ENCODE results near the gene PRMT7.

Gene PRMT7

DNA sequence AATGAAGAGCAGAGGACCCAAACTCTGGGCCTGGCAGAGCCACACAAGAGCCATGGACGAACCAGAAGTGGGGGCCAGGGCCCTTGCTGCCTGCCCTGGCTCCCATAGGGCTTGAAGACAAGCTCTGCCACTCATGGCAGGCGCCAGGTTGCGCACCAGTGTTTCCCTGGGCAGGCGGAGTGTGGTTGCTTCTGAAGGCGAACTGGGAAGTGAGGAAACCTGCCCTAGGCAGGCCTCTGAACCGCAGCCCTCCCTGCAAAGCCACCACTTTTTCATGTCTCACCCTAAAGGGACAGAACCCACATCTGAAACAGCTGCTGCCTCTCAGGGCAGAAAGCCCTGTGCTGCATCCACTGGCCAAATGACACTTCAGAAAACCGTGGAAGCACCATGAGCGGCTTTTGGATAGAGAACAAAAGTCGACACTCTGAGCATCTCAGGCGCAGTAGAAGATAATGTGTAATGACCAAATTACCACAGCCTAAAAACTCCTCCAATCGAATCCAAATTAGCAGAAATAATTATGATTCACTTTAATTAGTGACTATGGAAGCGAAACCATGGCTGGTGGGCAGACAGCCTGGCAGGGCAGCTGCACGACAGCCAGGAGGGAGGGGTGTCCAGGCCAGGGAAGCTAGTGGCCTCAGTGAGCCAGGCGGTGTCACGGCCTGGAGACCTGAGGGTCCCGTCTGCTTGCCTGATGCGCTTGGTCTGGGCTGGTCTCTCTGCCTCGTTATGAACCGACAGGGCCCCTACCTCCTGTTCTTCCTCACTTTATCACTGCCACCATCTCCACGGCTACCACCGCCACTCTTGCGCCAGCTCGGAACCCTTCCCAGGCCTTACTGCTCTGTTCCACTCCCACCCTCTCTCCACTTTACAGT is 59.1 kb downstream of the PRMT7 start:
- no peak overlapping the region for H3K27ac ChIP-seq
- TF ChIP-seq, protein P1, sequence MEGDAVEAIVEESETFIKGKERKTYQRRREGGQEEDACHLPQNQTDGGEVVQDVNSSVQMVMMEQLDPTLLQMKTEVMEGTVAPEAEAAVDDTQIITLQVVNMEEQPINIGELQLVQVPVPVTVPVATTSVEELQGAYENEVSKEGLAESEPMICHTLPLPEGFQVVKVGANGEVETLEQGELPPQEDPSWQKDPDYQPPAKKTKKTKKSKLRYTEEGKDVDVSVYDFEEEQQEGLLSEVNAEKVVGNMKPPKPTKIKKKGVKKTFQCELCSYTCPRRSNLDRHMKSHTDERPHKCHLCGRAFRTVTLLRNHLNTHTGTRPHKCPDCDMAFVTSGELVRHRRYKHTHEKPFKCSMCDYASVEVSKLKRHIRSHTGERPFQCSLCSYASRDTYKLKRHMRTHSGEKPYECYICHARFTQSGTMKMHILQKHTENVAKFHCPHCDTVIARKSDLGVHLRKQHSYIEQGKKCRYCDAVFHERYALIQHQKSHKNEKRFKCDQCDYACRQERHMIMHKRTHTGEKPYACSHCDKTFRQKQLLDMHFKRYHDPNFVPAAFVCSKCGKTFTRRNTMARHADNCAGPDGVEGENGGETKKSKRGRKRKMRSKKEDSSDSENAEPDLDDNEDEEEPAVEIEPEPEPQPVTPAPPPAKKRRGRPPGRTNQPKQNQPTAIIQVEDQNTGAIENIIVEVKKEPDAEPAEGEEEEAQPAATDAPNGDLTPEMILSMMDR (conservative IDR thresholded peaks at IDR 0.05) = no peak
- TF ChIP-seq ZFX (IDR thresholded peaks at IDR 0.05) = no peak

DNA sequence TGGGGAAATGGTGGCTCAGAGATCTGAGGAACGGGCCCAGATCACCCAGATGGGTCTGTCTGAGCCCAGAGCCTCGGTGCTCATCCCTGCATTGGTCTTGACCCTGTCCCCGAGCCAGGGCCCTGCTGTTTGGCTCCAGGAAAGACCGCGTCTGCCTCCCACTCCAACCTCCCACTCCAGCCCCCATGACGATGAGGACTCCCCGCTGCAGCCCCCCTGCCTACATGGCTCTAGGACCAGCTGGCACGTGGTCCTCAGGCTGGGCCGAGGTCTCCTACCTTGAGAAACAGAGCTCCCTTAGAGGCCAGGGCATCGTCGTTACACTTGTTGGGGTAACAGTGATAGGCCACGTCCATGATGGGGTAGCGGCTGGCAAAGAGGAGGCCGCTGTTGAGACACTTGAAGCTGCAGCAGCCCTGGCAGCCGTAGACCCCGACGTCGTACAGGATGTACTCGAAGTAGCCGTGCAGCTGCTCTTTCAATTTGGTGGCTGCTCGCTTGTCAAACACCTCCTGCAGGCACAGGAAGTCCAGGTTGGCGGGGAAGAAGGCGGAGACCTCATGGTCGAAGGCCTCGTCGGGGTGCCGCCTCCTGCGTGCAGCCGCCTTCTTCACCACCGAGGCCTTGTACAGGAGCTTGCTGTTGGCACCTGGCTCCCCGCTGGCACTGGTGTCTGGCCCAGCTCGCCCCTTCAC is 59.9 kb downstream of the PRMT7 start:
- H3K27ac ChIP-seq = no peak overlapping the region

DNA sequence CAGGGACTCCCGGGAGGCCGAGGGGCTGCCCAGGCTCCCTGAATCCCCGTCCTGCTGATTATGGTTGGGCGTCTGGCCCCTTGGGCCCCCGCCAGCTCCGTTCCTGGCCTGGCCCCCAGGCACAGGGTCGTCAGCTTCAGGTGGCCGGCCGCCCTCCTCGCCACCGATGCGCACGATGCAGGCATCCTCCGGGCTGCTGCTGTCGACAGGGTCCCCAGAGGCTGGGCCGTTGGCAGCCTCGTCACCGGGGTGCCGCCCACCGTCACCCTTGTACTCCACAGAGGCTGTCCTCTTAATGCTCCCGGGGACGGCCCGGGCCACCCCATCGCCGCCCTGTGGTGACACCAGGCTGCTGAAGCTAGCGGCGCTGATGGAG is 60.4 kb downstream of the PRMT7 start:
- H3K27ac ChIP-seq = no peak overlapping the region
- TF ChIP-seq, protein P1 (conservative IDR thresholded peaks at IDR 0.05) = no peak
- no peak for TF ChIP-seq ZFX (IDR thresholded peaks at IDR 0.05)

More for the DNA sequence above, 59.9 kb downstream of the PRMT7 start:
- TF ChIP-seq ZFX (IDR thresholded peaks at IDR 0.05) = no peak
- TF ChIP-seq, protein P1 (conservative IDR thresholded peaks at IDR 0.05) = no peak

DNA sequence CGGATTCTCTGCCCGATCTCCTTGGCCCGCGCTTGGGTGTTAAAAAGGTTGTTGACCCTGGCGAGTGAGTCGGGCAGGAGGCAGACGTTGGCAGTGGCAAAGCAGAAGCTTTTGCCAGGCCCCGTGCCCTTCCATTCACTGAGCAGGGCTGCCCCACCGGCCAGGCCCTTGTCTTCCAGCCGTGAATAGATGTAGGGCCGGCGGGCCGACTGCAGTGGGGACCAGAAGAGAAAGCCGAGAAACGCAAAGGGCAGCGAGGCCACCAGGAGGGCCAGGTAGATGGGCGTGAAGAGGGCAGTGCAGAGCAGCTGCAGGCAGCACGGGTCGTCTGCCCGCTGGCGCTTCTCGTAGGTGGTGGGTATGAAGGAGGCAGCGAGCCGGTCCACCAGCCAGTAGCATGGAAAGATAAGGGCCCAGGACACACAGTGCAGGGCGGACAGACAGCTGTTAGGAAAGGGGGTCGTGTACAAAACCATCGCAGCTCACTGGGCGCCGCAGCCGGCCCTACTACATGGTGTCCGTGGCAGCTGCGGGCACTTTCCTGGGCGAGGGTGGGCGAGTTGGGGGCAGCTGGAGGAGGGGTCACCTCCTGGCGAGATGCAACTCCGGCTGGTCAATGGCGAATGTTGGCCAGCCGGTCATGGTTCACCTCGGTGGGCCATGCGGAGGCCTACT is 61.0 kb downstream of the PRMT7 start:
- no peak overlapping the region for H3K27ac ChIP-seq
- TF ChIP-seq ZFX (IDR thresholded peaks at IDR 0.05) = no peak
- TF ChIP-seq, protein P1 (conservative IDR thresholded peaks at IDR 0.05) = no peak

DNA sequence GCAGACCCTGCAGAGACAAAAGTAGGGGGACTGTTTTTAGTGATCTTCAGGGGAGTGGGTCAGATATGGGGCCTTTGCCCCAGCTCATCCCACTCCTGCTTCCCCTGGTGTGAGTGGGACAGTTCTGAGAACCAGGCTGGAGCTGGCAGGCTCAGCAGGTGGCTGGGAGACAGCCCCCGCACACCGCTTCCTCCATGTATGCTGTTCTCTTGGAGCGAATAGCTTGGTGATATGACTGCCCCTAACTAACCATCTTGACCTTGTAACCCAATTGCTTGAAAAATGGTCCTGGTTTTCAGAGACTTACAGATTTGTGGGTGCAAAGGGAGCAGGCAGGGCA is 61.5 kb downstream of the PRMT7 start:
- TF ChIP-seq, protein P1 (conservative IDR thresholded peaks at IDR 0.05) = no peak
- TF ChIP-seq ZFX (IDR thresholded peaks at IDR 0.05) = no peak
- no peak overlapping the region for H3K27ac ChIP-seq

DNA sequence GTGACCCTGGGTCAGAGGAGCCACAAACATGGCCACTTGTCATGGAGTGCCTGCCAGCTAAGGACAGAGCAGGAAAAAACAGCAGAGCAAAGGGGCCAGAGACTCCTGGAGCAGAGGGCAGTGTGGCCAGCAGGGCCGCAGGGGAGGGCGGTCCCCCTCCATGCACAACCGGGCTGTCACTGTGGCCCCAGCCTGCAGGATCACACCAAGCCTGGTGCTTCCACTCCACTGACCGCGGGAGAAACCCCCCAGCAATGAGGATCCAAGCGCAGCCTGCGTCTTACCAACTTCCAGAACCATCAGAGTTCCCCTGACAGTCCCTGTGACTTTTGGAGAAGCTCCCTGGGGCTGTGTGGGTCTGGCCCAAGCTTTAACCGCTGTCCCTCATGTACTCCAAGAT is 62.0 kb downstream of the PRMT7 start:
- TF ChIP-seq, protein P1 (conservative IDR thresholded peaks at IDR 0.05) = no peak
- no peak for TF ChIP-seq ZFX (IDR thresholded peaks at IDR 0.05)

More for the DNA sequence above, 62.0 kb downstream of the PRMT7 start:
- no peak overlapping the region for H3K27ac ChIP-seq
